NCI-H1105 (cell line): ENCODE results near the gene KIF6.
"Not testable (repeated sequence)": the region's sequence is repeated elsewhere in the genome, so short reads cannot be mapped to it uniquely, and the experiment has no call there.

Source experiments
- DNase-seq: peaks from one replicate; lab custom pipeline; 2025; lab: John Stamatoyannopoulos, UW

The KIF6 gene

GRCh38 chr6:39724787-39725631, at the start of gene KIF6:
Gene KIF6, minus strand, starts transcription at chr6:39725408. Its CDS starts 98 bp downstream, at chr6:39725310.
- DNase-seq = peak; percentile 93

- no peak for DNase-seq
Measured at GRCh38 chr6:39773782-39774181, 48.6 kb upstream of the KIF6 start.

- DNase-seq = no peak
Measured at GRCh38 chr6:39772559-39773273, 47.5 kb upstream of the KIF6 start.

GRCh38 chr6:39770446-39770845, 45.2 kb upstream of the KIF6 start:
- DNase-seq = no peak

GRCh38 chr6:39769012-39769411, 43.8 kb upstream of the KIF6 start:
- no peak for DNase-seq

- DNase-seq = no peak
Measured at GRCh38 chr6:39765508-39766065, 40.4 kb upstream of the KIF6 start.

- DNase-seq = no peak
Measured at GRCh38 chr6:39760226-39760952, 35.2 kb upstream of the KIF6 start.

- DNase-seq = no peak
Measured at GRCh38 chr6:39758905-39759605, 33.8 kb upstream of the KIF6 start.

GRCh38 chr6:39756582-39756981, 31.4 kb upstream of the KIF6 start:
- DNase-seq = no peak

- DNase-seq = no peak
Measured at GRCh38 chr6:39755231-39755630, 30.0 kb upstream of the KIF6 start.

GRCh38 chr6:39754514-39755115, 29.4 kb upstream of the KIF6 start:
- no peak for DNase-seq

GRCh38 chr6:39753725-39754045, 28.5 kb upstream of the KIF6 start:
- no peak for DNase-seq

GRCh38 chr6:39752835-39753724, 27.9 kb upstream of the KIF6 start:
- DNase-seq = no peak

- DNase-seq = no peak
Measured at GRCh38 chr6:39746795-39747194, 21.6 kb upstream of the KIF6 start.

- DNase-seq = no peak
Measured at GRCh38 chr6:39733704-39734103, 8.5 kb upstream of the KIF6 start.

GRCh38 chr6:39731565-39731964, 6.4 kb upstream of the KIF6 start:
- no peak for DNase-seq

GRCh38 chr6:39729945-39730344, 4.7 kb upstream of the KIF6 start:
- DNase-seq = no peak

GRCh38 chr6:39725632-39725997, 407 bp upstream of the KIF6 start:
- DNase-seq = no peak

GRCh38 chr6:39723350-39723749, 1.9 kb downstream of the KIF6 start:
- DNase-seq = not testable (repeated sequence)

GRCh38 chr6:39714802-39715201, 10.4 kb downstream of the KIF6 start:
- DNase-seq = no peak
